SK-N-SH (cell line): ENCODE data around the gene RAD23B. TPM values are rescaled to one million over a fixed set of nuclear protein-coding genes. Genes with fewer than 3 reads are reported as not detected.

Experiments
- CTCF ChIA-PET: fragments of 300-600, 350-600 bp; formaldehyde crosslinking; extraction: SDS; loops from one replicate; lab custom pipeline; 2021; lab: Yijun Ruan, JAX
- POLR2A ChIA-PET: fragments of 350-600 bp; sonication (Branson Sonifier 250); formaldehyde crosslinking; extraction: SDS; loops from one replicate; lab custom pipeline; 2020; ENCODE audit warnings: antibody characterized with exemption, inconsistent platforms; lab: Yijun Ruan, JAX
- DNase-seq: peaks from one replicate; pipeline ENCODE4 v3.0.0; 2012
- H2AFZ ChIP-seq: fragments of 200-600 bp; sonication (generic); 2 replicates; pipeline ENCODE4 v1.8.1; 2016; ENCODE audit warnings: antibody characterized with exemption, mild to moderate bottlenecking, low read depth
- H3F3A ChIP-seq: fragments of 200-600 bp; sonication (generic); replicated peaks from 2 replicates; pipeline ENCODE3; 2016; ENCODE audit warnings: antibody characterized with exemption, mild to moderate bottlenecking; ENCODE audit not compliant: insufficient read depth
- H3K27ac ChIP-seq, 2 experiments: fragments of 200-500 bp in 1 of 2; fragments of 200-600 bp in 1 of 2; sonication (Bioruptor generic) in 1 of 2; sonication (generic), shearing (Covaris generic) in 1 of 2; 2 replicates each; pipeline versions ENCODE4 v1.5.1 to v1.6.1; 2014 to 2016; ENCODE audit warnings: low read depth in 2 of 2, inconsistent platforms in 1 of 2, low read length in 1 of 2, mild to moderate bottlenecking in 1 of 2, mixed read lengths in 1 of 2
- H3K27me3 ChIP-seq: fragments of 200-600 bp; sonication (generic), shearing (Covaris generic); 2 replicates; pipeline ENCODE4 v1.6.1; 2016; ENCODE audit warnings: mixed run types; ENCODE audit not compliant: insufficient read depth
- H3K36me3 ChIP-seq, 2 experiments: fragments of 200-500 bp in 1 of 2; fragments of 200-600 bp in 1 of 2; sonication (Bioruptor generic) in 1 of 2; sonication (generic) in 1 of 2; replicated peaks in 1 of 2; 2 replicates each; pipeline versions ENCODE3 to v1.5.1; 2014 to 2016; ENCODE audit warnings: low read length in 1 of 2, mild to moderate bottlenecking in 1 of 2; ENCODE audit not compliant: insufficient read depth in 2 of 2, control insufficient read depth in 1 of 2
- H3K4me1 ChIP-seq, 2 experiments: fragments of 200-500 bp in 1 of 2; fragments of 200-600 bp in 1 of 2; sonication (Bioruptor generic) in 1 of 2; sonication (generic), shearing (Covaris generic) in 1 of 2; 2 replicates each; pipeline versions ENCODE4 v1.5.1 to v1.6.1; 2014 to 2016; ENCODE audit warnings: low read depth in 1 of 2, low read length in 1 of 2, mixed run types in 1 of 2; ENCODE audit not compliant: insufficient read depth in 2 of 2, control insufficient read depth in 1 of 2
- H3K4me2 ChIP-seq: fragments of 200-600 bp; sonication (generic), shearing (Covaris generic); 2 replicates; pipeline ENCODE4 v1.6.1; 2017; ENCODE audit warnings: mixed run types
- H3K4me3 ChIP-seq, 2 experiments: fragments of 200-500 bp in 1 of 2; fragments of 200-600 bp in 1 of 2; sonication (Bioruptor generic) in 1 of 2; sonication (generic), shearing (Covaris generic) in 1 of 2; 2 replicates each; pipeline versions ENCODE4 v1.5.1 to v1.8.1; 2014 to 2016; ENCODE audit warnings: low read depth in 2 of 2, inconsistent platforms in 1 of 2, low read length in 1 of 2, mild to moderate bottlenecking in 1 of 2, mixed read lengths in 1 of 2, moderate library complexity in 1 of 2
- H3K79me2 ChIP-seq: fragments of 200-600 bp; sonication (generic); 2 replicates; pipeline ENCODE4 v1.8.1; 2017; ENCODE audit warnings: mild to moderate bottlenecking; ENCODE audit not compliant: insufficient read depth
- H3K9ac ChIP-seq: fragments of 200-600 bp; sonication (generic); 2 replicates; pipeline ENCODE4 v1.6.1; 2017; ENCODE audit warnings: mixed run types
- H3K9me2 ChIP-seq: fragments of 200-600 bp; sonication (generic); 2 replicates; pipeline ENCODE4 v1.6.1; 2017; ENCODE audit warnings: mixed run types
- H3K9me3 ChIP-seq: fragments of 200-600 bp; sonication (generic); 2 replicates; pipeline ENCODE4 v1.6.1; 2017; ENCODE audit warnings: mixed run types, mild to moderate bottlenecking, moderate library complexity
- H4K20me1 ChIP-seq: fragments of 200-600 bp; sonication (generic); 2 replicates; pipeline ENCODE4 v1.6.1; 2017; ENCODE audit warnings: mild to moderate bottlenecking, mixed run types; ENCODE audit not compliant: insufficient read depth
- CHD2 ChIP-seq: fragments of 150-350 bp; IDR thresholded peaks from 2 replicates; pipeline ENCODE4 v1.6.1; 2018; ENCODE audit warnings: low read length; ENCODE audit not compliant: partially characterized antibody
- ELF1 ChIP-seq: IDR thresholded peaks from 2 replicates; pipeline ENCODE4 v1.4.0; 2012
- EP300 ChIP-seq, 2 experiments: IDR thresholded peaks; 2 replicates each; pipeline versions ENCODE4 v1.4.0 to v1.6.1; 2012; ENCODE audit warnings: borderline replicate concordance in 1 of 2, low read depth in 1 of 2, low read length in 1 of 2
- FOSL2 ChIP-seq: IDR thresholded peaks from 2 replicates; pipeline ENCODE4 v1.4.0; 2012; ENCODE audit warnings: low read depth, mild to moderate bottlenecking, moderate library complexity, borderline replicate concordance
- FOXJ3 ChIP-seq: sonication (generic); formaldehyde crosslinking; IDR thresholded peaks from 2 replicates; pipeline ENCODE4 v1.5.1; 2020; ENCODE audit warnings: mild to moderate bottlenecking, missing genetic modification reagents
- GATA2 ChIP-seq: sonication (generic); formaldehyde crosslinking; IDR thresholded peaks from 2 replicates; pipeline ENCODE4 v1.5.0; 2020; ENCODE audit warnings: mild to moderate bottlenecking, missing genetic modification reagents
- NFIC ChIP-seq: IDR thresholded peaks from 2 replicates; pipeline ENCODE4 v1.4.0; 2012; ENCODE audit warnings: borderline replicate concordance
- NRF1 ChIP-seq: IDR thresholded peaks from 2 replicates; pipeline ENCODE4 v1.6.1; 2012; ENCODE audit warnings: low read depth, mild to moderate bottlenecking, low read length
- POLR2AphosphoS5 ChIP-seq: IDR thresholded peaks from 2 replicates; pipeline ENCODE4 v1.6.1; 2012; ENCODE audit warnings: low read depth, low read length
- RAD21 ChIP-seq: IDR thresholded peaks from 2 replicates; pipeline ENCODE4 v1.6.1; 2012; ENCODE audit warnings: mild to moderate bottlenecking, low read length
- RFX5 ChIP-seq: IDR thresholded peaks from 2 replicates; pipeline ENCODE4 v1.6.1; 2012; ENCODE audit warnings: mild to moderate bottlenecking, improper control_type of control experiment, low read length
- RXRA ChIP-seq: IDR thresholded peaks from 2 replicates; pipeline ENCODE4 v1.4.0; 2012; ENCODE audit warnings: low read depth, mild to moderate bottlenecking, borderline replicate concordance
- SMC3 ChIP-seq: IDR thresholded peaks from 2 replicates; pipeline ENCODE4 v1.6.1; 2012; ENCODE audit warnings: low read depth, low read length, improper control_type of control experiment
- TCF12 ChIP-seq: IDR thresholded peaks from 2 replicates; pipeline ENCODE4 v1.4.0; 2012
- TEAD4 ChIP-seq: IDR thresholded peaks from 2 replicates; pipeline ENCODE4 v1.4.0; 2012; ENCODE audit warnings: mild to moderate bottlenecking, borderline replicate concordance; ENCODE audit not compliant: insufficient read depth
- WGBS: methylation state at CpG from one replicate; pipeline ENCODE4 v1.1.6; 2017; ENCODE audit warnings: low lambda C conversion rate; 5-methylcytosine and 5-hydroxymethylcytosine counted together
- polyA plus RNA-seq, 3 experiments: library from polyadenylated mRNA; depleted of rRNA; stranded (reverse); fragments of >200 nt; gene quantifications; 2 replicates each; pipeline ENCODE4 v1.2.3, GENCODE V29; 2012
- TF ChIP-seq, protein P1 (sequence below): IDR thresholded peaks from 2 replicates; pipeline ENCODE4 v1.4.0; 2012; ENCODE audit warnings: low read depth, borderline replicate concordance
- TF ChIP-seq, protein P2 (sequence below): fragments of 200-600 bp; sonication (generic); IDR thresholded peaks from 2 replicates; pipeline ENCODE4 v1.6.1; 2017; ENCODE audit warnings: antibody characterized with exemption, mild to moderate bottlenecking, moderate library complexity
- TF ChIP-seq, protein P3 (sequence below): IDR thresholded peaks from 2 replicates; pipeline ENCODE4 v1.4.0; 2012; ENCODE audit warnings: low read depth, borderline replicate concordance
- TF ChIP-seq, protein P4 (sequence below): IDR thresholded peaks from 2 replicates; pipeline ENCODE4 v1.6.1; 2012; ENCODE audit warnings: mild to moderate bottlenecking, low read depth, low read length, moderate library complexity
- TF ChIP-seq, protein P5 (sequence below): fragments of 150-350 bp; IDR thresholded peaks from 2 replicates; pipeline ENCODE4 v1.6.1; 2016; ENCODE audit warnings: mild to moderate bottlenecking, low read depth, low read length
- TF ChIP-seq, protein P6 (sequence below): IDR thresholded peaks from 2 replicates; pipeline ENCODE4 v1.4.0; 2012; ENCODE audit warnings: low read depth
- TF ChIP-seq, protein P7 (sequence below): fragments of 150-350 bp; IDR thresholded peaks from 2 replicates; pipeline ENCODE4 v1.6.1; 2017; ENCODE audit warnings: antibody characterized with exemption, low read length, low read depth, borderline replicate concordance

The RAD23B gene
- polyA plus RNA-seq, 1 of the 3 experiments (the other 2 are of a cell fraction), result 62.9 TPM

DNA sequence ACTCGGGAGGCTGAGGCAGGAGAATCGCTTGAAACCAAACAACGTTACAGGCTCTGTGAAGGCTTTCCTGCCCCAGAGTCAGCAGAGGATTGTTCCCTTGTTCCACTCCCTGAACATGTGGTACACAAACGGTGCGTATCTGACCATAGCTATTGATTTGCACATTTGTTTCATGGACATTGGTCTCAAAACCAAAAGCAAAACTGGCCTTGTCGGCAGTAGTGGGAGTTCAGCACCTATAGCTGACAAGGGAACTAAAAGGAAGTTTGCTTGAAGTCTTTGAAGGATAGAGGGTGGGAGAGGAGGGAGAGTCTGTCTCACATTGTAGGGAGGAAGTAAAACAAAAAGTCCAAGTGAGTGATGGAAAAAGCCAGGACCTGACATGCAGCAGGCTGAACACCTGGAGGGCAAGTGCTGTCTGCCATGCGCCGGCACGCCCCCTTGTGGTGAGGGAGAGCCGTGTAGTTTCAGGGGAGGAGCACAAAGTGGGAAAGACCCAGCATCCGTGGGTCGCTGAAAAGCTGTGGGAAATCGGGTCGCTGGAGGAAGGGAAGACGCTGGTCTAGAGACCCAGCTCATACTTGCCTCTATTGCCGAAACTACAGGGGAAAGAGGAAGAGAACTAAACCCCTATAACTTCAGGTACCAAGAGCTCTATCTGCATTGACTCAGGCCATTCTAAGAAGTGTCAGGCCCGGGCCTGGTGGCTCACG, 58.0 kb downstream of the RAD23B start:
- Histone ChIP-seq H3K9ac (no peak overlapping the region), H3K4me1 (peaks cover 4 to 7% of the 10 kb centered on the region in 2 experiments; a peak in 2 of 4 replicates), H3K4me3 (no peak overlapping the region; a peak in 1 of 4 replicates), H3K27ac (no peak overlapping the region), H3K9me3 (no peaks in the 10 kb centered on the region), H3K27me3 (no peaks in the 10 kb centered on the region), H4K20me1 (peaks cover 3% of the 10 kb centered on the region; the same call in 1 of the 2 replicates), H3K9me2 (no peaks in the 10 kb centered on the region), H3K36me3 (peaks cover 4 to 20% of the 10 kb centered on the region in 2 experiments), H3F3A (peaks cover 13% of the 10 kb centered on the region), H2AFZ (no peak overlapping the region), H3K4me2 (no peak overlapping the region), H3K79me2 (no peaks in the 10 kb centered on the region)
- ChIA-PET CTCF (interaction anchor here (0.6 to 2.5 kb wide), 43 partner anchors 9 to 1499 kb away, joined by 3 to 23 read pairs (median 4); no protein-coding TSS in a partner anchor), POLR2A (no interaction called here)
- 68% methylated on average over 18 of the region's 18 CpGs for WGBS
- DNase-seq, result peak; percentile 70
- TF ChIP-seq NRF1 (peak; percentile 20; the same call in 1 of the 2 replicates), ELF1 (no peak), SMC3 (peak; percentile 74), EP300 (IDR thresholded peaks at IDR 0.05; ENCODE audit: borderline replicate concordance in 1 of 2, low read depth in 1 of 2, low read length in 1 of 2) (no peak), TCF12 (no peak), FOXJ3 (CRISPR knock-in tag) (no peak), FOSL2 (no peak), TEAD4 (no peak), RXRA (no peak), GATA2 (no peak), POLR2AphosphoS5 (0 out of 2 replicates have a peak, but pooled peaks have one; percentile 11), RFX5 (no peak), NFIC (no peak), RAD21 (peak; percentile 70), CHD2 (no peak)
- TF ChIP-seq, protein P1, sequence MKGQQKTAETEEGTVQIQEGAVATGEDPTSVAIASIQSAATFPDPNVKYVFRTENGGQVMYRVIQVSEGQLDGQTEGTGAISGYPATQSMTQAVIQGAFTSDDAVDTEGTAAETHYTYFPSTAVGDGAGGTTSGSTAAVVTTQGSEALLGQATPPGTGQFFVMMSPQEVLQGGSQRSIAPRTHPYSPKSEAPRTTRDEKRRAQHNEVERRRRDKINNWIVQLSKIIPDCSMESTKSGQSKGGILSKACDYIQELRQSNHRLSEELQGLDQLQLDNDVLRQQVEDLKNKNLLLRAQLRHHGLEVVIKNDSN, result no peak
- TF ChIP-seq, protein P2, sequence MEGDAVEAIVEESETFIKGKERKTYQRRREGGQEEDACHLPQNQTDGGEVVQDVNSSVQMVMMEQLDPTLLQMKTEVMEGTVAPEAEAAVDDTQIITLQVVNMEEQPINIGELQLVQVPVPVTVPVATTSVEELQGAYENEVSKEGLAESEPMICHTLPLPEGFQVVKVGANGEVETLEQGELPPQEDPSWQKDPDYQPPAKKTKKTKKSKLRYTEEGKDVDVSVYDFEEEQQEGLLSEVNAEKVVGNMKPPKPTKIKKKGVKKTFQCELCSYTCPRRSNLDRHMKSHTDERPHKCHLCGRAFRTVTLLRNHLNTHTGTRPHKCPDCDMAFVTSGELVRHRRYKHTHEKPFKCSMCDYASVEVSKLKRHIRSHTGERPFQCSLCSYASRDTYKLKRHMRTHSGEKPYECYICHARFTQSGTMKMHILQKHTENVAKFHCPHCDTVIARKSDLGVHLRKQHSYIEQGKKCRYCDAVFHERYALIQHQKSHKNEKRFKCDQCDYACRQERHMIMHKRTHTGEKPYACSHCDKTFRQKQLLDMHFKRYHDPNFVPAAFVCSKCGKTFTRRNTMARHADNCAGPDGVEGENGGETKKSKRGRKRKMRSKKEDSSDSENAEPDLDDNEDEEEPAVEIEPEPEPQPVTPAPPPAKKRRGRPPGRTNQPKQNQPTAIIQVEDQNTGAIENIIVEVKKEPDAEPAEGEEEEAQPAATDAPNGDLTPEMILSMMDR, result peak; percentile 84
- TF ChIP-seq, protein P3, sequence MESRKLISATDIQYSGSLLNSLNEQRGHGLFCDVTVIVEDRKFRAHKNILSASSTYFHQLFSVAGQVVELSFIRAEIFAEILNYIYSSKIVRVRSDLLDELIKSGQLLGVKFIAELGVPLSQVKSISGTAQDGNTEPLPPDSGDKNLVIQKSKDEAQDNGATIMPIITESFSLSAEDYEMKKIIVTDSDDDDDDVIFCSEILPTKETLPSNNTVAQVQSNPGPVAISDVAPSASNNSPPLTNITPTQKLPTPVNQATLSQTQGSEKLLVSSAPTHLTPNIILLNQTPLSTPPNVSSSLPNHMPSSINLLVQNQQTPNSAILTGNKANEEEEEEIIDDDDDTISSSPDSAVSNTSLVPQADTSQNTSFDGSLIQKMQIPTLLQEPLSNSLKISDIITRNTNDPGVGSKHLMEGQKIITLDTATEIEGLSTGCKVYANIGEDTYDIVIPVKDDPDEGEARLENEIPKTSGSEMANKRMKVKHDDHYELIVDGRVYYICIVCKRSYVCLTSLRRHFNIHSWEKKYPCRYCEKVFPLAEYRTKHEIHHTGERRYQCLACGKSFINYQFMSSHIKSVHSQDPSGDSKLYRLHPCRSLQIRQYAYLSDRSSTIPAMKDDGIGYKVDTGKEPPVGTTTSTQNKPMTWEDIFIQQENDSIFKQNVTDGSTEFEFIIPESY, result no peak
- TF ChIP-seq, protein P4, sequence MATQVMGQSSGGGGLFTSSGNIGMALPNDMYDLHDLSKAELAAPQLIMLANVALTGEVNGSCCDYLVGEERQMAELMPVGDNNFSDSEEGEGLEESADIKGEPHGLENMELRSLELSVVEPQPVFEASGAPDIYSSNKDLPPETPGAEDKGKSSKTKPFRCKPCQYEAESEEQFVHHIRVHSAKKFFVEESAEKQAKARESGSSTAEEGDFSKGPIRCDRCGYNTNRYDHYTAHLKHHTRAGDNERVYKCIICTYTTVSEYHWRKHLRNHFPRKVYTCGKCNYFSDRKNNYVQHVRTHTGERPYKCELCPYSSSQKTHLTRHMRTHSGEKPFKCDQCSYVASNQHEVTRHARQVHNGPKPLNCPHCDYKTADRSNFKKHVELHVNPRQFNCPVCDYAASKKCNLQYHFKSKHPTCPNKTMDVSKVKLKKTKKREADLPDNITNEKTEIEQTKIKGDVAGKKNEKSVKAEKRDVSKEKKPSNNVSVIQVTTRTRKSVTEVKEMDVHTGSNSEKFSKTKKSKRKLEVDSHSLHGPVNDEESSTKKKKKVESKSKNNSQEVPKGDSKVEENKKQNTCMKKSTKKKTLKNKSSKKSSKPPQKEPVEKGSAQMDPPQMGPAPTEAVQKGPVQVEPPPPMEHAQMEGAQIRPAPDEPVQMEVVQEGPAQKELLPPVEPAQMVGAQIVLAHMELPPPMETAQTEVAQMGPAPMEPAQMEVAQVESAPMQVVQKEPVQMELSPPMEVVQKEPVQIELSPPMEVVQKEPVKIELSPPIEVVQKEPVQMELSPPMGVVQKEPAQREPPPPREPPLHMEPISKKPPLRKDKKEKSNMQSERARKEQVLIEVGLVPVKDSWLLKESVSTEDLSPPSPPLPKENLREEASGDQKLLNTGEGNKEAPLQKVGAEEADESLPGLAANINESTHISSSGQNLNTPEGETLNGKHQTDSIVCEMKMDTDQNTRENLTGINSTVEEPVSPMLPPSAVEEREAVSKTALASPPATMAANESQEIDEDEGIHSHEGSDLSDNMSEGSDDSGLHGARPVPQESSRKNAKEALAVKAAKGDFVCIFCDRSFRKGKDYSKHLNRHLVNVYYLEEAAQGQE, result no peak
- TF ChIP-seq, protein P5, sequence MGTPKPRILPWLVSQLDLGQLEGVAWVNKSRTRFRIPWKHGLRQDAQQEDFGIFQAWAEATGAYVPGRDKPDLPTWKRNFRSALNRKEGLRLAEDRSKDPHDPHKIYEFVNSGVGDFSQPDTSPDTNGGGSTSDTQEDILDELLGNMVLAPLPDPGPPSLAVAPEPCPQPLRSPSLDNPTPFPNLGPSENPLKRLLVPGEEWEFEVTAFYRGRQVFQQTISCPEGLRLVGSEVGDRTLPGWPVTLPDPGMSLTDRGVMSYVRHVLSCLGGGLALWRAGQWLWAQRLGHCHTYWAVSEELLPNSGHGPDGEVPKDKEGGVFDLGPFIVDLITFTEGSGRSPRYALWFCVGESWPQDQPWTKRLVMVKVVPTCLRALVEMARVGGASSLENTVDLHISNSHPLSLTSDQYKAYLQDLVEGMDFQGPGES, result no peak
- TF ChIP-seq, protein P6, sequence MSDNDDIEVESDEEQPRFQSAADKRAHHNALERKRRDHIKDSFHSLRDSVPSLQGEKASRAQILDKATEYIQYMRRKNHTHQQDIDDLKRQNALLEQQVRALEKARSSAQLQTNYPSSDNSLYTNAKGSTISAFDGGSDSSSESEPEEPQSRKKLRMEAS, result 0 out of 2 replicates have a peak, but pooled peaks have one; percentile 36
- TF ChIP-seq, protein P7, sequence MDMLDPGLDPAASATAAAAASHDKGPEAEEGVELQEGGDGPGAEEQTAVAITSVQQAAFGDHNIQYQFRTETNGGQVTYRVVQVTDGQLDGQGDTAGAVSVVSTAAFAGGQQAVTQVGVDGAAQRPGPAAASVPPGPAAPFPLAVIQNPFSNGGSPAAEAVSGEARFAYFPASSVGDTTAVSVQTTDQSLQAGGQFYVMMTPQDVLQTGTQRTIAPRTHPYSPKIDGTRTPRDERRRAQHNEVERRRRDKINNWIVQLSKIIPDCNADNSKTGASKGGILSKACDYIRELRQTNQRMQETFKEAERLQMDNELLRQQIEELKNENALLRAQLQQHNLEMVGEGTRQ, result no peak
